ENCODE data around the gene TRIM25. TPM values are rescaled to one million over a fixed set of nuclear protein-coding genes. Genes with fewer than 3 reads are reported as not detected.

Gene TRIM25
- total and polyA plus RNA-seq, 3 donors from 2014 or later = 38.9 to 76.3 (median 66.4) TPM

DNA sequence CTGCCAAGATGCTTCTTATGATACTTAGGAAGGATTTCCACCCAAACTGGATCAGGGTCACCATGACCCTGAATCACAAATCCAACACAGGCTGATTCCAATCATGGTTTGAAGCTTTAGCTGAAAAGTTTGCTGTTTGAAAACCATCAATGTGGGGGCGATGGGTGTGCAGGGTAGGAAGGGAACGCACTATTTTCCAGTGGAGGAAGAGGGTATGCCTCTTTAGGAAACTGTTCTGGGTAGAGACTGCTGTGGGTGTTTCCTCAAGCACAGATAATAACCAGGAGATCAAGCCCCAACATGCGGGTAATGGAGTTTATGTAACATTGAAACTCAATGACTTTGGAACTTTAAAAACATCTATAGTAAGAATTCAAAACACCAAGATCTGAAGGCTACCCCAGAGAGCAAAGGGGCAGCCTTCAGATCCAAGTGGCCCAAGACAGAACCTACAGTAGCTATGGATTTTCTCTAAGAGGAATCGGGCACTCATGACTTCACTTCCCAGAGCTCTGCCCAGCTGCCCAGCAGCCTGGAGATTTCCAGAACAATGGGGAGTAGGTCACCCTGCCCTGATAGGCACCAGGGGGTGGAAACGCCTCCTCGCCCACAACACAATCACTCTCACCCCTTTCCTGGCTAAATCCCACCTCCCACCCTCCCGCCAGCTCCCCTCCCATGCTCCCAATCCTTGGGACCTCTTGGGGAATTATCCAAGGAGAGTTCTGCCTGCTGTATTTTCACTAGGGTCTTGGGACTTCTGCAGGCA, 22.8 kb downstream of the TRIM25 start:
- no peak overlapping the region for H3K4me3 ChIP-seq
- H3K27ac ChIP-seq = no peak overlapping the region
- DNase-seq = no peak
- no peaks in the 10 kb centered on the region for H3K9me3 ChIP-seq
- no peaks in the 10 kb centered on the region for H3K27me3 ChIP-seq
- TF ChIP-seq, protein P1, sequence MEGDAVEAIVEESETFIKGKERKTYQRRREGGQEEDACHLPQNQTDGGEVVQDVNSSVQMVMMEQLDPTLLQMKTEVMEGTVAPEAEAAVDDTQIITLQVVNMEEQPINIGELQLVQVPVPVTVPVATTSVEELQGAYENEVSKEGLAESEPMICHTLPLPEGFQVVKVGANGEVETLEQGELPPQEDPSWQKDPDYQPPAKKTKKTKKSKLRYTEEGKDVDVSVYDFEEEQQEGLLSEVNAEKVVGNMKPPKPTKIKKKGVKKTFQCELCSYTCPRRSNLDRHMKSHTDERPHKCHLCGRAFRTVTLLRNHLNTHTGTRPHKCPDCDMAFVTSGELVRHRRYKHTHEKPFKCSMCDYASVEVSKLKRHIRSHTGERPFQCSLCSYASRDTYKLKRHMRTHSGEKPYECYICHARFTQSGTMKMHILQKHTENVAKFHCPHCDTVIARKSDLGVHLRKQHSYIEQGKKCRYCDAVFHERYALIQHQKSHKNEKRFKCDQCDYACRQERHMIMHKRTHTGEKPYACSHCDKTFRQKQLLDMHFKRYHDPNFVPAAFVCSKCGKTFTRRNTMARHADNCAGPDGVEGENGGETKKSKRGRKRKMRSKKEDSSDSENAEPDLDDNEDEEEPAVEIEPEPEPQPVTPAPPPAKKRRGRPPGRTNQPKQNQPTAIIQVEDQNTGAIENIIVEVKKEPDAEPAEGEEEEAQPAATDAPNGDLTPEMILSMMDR (IDR thresholded peaks at IDR 0.05) = no peak
- TF ChIP-seq POLR2A (IDR thresholded peaks at IDR 0.05) = no peak
- no peaks in the 10 kb centered on the region for H3K4me1 ChIP-seq
- H3K36me3 ChIP-seq (ENCODE audit: low read depth, missing control alignments) = no peaks in the 10 kb centered on the region
- WGBS, 2 donors = 84 to 85% methylated on average over 5 to 7 of the region's 7 CpGs
- intact Hi-C loops (cut with DNase I; ENCODE audit: low total_unique reads) = no loop called here

DNA sequence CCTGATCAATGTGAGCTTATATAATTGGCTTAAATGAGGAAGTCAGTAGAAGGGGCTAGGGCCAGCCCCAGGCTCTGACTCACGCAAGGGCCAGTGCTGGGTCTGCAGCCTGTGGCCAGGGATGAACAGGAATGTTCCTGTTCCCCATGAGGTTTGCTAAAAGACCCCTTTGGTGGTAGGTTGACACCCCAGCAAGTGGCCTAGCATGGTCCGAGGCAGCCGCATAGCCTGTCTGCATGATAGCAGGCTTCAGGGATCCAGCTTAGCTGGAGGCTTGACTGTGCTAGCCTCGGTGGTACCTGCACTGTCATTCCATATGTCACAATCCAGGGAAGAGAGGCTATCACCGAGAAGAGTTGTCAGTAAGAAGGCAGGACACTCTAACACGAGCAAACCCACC, 23.5 kb downstream of the TRIM25 start:
- no peak overlapping the region for H3K27ac ChIP-seq
- H3K36me3 ChIP-seq (ENCODE audit: low read depth, missing control alignments) = no peaks in the 10 kb centered on the region
- no peaks in the 10 kb centered on the region for H3K27me3 ChIP-seq
- intact Hi-C loops (cut with DNase I; ENCODE audit: low total_unique reads) = no loop called here
- no peaks in the 10 kb centered on the region for H3K4me1 ChIP-seq
- DNase-seq = no peak
- no peak overlapping the region for H3K4me3 ChIP-seq
- 93 to 100% methylated on average over 3 to 6 of the region's 6 CpGs for WGBS, 2 donors
- TF ChIP-seq, protein P1 (IDR thresholded peaks at IDR 0.05) = no peak
- TF ChIP-seq POLR2A (IDR thresholded peaks at IDR 0.05) = no peak
- H3K9me3 ChIP-seq = no peaks in the 10 kb centered on the region

DNA sequence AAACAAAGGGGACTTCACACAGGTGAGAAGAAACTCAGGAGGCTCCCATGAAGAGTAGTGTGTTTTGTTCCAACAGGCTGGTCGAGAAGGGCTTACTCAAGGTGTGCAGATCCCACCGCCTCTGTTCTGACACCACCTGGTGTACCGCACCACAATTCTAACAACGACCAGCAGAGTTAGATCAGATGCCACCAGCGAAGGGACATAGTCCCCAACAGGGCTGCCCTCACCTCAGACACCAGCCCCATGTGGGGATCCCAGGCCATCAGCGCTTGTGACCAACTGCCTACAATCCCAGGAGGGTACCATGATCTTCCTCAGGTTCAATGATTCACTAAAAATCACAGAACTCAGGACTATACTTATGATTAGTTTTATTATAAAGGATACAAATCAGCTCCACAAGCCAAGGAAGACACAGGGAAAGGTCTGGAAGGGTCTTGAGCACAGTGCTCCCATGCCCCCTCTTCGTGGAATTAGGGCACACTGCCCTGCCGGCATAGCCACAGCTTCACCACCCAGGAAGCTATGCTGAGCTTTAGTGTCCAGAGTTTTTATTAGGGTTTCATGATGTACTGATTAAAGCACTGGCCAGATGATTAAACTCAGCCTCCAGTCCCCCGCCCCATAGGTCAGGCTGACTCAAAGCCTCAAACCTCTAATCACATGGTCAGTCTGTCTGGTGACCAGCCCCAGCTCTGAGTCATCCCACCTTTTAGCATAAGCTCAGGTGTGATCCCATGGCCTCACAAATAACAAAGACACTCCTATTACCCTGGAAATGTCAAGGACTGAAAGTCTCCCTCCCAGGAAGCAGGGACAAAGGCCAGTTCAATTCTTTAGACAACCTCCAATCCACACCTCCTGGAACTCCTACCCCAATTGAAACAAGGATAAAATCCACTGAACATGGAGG, 26.0 kb downstream of the TRIM25 start:
- Histone ChIP-seq H3K27me3 (no peaks in the 10 kb centered on the region), H3K9me3 (no peaks in the 10 kb centered on the region), H3K4me1 (no peaks in the 10 kb centered on the region), H3K36me3 (ENCODE audit: low read depth, missing control alignments) (no peaks in the 10 kb centered on the region), H3K4me3 (no peak overlapping the region), H3K27ac (no peak overlapping the region)
- TF ChIP-seq, protein P1 (IDR thresholded peaks at IDR 0.05) = no peak
- no peak for TF ChIP-seq POLR2A (IDR thresholded peaks at IDR 0.05)
- WGBS, 2 donors = 95 to 96% methylated on average over 9 of the region's 9 CpGs
- intact Hi-C loops (cut with DNase I; ENCODE audit: low total_unique reads) = no loop called here
- DNase-seq = no peak

DNA sequence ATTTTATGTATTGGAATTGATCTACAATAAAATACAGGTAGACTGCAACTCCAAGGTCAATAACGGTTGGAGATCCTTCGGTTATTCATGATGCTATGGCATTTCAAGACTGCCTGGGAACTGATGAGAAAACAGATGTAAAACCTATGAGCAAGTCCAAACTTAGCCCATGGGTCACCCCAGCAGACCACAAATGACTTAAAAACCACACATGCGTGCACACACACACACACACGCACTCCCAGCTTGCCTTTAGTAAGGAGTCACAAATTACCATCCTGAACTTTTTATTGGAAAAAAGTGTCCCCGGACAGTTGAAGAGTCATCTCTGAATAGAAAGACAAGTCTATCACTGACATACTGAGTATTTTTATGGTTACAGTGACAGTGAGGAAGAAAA, 26.7 kb downstream of the TRIM25 start:
- Histone ChIP-seq H3K27me3 (no peaks in the 10 kb centered on the region), H3K4me3 (no peak overlapping the region), H3K9me3 (no peaks in the 10 kb centered on the region), H3K36me3 (ENCODE audit: low read depth, missing control alignments) (no peaks in the 10 kb centered on the region), H3K4me1 (no peaks in the 10 kb centered on the region), H3K27ac (no peak overlapping the region)
- intact Hi-C loops (cut with DNase I; ENCODE audit: low total_unique reads) = no loop called here
- TF ChIP-seq POLR2A (IDR thresholded peaks at IDR 0.05) = no peak
- TF ChIP-seq, protein P1 (IDR thresholded peaks at IDR 0.05) = no peak
- no peak for DNase-seq
- 95 to 97% methylated on average over 5 of the region's 5 CpGs for WGBS, 2 donors
